Endothelial cell of coronary artery (primary cell): ENCODE data around the gene RPS10. TPM values are rescaled to one million over a fixed set of nuclear protein-coding genes. Genes with fewer than 3 reads are reported as not detected.

Experiments
- total RNA-seq: library from RNA; depleted of rRNA; stranded (reverse); fragments of >200 nt; gene quantifications from 2 replicates; pipeline ENCODE4 v1.2.3, GENCODE V29; 2014

RPS10 gene
- total RNA-seq = 2,279 and 2,456 TPM in 2 replicates

GRCh38 chr6:34425498-34426410, at the start of gene RPS10:
TSS of gene RPS10 (minus strand) at chr6:34426069. CDS start at chr6:34425221, 848 bp downstream.

GRCh38 chr6:34465531-34466241, 39.8 kb upstream of the RPS10 start, which contains the start of gene PACSIN1:
TSS of gene PACSIN1 (plus strand) at chr6:34466076. CDS start at chr6:34526306, 60,230 bp downstream.

GRCh38 chr6:34392497-34393190, 33.2 kb downstream of the RPS10 start, which contains the start of gene NUDT3:
TSS of gene NUDT3 (minus strand) at chr6:34392669. CDS start at chr6:34392362, 307 bp downstream.

Other genes with a start within 250 kb of the RPS10 start
- 162 and 174 TPM in 2 replicates for gene HMGA1, start 189.2 kb downstream of the RPS10 start, total RNA-seq
- gene SMIM29, start 177.1 kb downstream of the RPS10 start, total RNA-seq = 16.6 and 21.3 TPM in 2 replicates
- gene NUDT3, start 33.4 kb downstream of the RPS10 start, total RNA-seq = 18.2 and 21.6 TPM in 2 replicates
- gene PACSIN1, start 40.0 kb upstream of the RPS10 start, total RNA-seq = not detected in 2 replicates
- gene SPDEF, start 130.3 kb upstream of the RPS10 start, total RNA-seq = not detected in 2 replicates